Hematopoietic multipotent progenitor cell (in vitro differentiated cells): ENCODE measurements around the gene DBNL. TPM values are rescaled to one million over a fixed set of nuclear protein-coding genes. Genes with fewer than 3 reads are reported as not detected.

Experiments used
- DNase-seq, 3 donors: peaks; one replicate each; pipeline ENCODE4 v3.0.0-alpha.2; 2011 to 2015; ENCODE audit warnings: low read depth in 2 of 3, low spot score in 2 of 3
- total RNA-seq: library from RNA; depleted of rRNA; stranded (reverse); fragments of >200 nt; gene quantifications from one replicate; pipeline ENCODE4 v1.2.3, GENCODE V29; 2012

Gene DBNL
- total RNA-seq, 1 donor: 125 TPM

- DNase-seq: no peak
Measured at GRCh38 chr7:44060948-44061644, 16.6 kb downstream of the DBNL start.

DNA sequence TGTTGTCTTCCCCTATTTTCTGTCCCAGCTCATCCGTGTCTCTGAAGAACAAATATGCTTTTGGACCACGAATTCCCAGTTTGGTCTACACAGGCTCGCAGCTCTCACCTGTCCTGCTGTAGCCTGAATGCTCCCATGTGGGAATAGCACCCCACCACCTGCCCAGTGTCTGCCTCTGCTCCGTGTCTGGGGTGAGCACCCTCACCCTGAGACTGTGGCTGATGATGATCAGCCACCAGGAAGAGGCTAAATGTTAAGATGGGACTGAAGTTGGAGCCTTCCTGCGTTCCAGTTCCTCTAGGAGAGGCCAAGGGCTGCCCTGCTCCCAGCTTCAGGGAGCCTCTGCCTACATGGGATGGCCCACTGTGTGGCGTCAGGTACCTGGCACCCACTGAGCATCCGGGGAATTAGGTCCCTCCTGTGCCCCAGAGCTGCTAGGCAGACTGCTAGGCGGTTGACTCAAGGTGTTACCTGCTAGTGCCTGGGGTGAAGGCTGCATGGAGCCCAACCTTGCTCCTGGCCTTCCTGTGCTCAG lies 17.2 kb downstream of the DBNL start:
- no peak for DNase-seq

- no peak for DNase-seq
Measured at GRCh38 chr7:44062180-44062902, 17.8 kb downstream of the DBNL start.

DNA sequence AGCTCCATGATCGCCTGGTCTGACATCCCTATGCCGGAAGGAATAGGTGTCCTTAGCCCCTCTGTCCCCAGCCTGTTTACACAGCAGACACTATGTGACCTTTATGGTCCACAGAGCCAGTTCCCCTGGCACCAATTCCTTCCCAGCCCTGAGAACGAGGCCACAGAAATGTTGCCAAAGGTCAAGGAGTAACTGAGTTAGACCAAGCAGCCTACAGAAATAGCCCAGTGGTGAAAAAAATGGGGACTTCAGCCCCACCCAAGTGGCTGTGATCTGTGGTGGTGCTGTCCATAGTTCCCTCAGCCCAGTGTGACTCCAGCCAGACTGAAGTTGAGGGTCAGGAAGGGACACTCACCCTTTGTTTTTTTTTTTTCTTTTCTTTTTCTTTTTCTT lies 18.4 kb downstream of the DBNL start:
- DNase-seq: no peak

DNA sequence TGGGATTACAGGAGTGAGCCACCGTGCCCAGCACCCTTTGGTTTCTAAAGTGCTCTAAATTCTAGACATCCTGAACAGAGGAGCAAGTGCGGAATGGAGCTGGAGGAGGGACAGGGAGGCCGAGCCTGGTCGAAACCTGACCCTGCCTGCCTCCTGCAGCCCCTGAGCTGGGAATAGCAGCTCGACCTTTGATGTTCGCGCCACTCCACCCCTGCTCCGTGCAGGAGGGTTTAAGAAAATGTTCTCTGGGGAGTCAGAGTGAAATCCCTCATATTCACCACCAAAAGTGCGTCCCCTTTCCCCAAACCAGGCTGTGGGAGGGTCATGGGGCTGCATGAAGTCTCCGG lies 19.0 kb downstream of the DBNL start:
- DNase-seq: no peak

DNA sequence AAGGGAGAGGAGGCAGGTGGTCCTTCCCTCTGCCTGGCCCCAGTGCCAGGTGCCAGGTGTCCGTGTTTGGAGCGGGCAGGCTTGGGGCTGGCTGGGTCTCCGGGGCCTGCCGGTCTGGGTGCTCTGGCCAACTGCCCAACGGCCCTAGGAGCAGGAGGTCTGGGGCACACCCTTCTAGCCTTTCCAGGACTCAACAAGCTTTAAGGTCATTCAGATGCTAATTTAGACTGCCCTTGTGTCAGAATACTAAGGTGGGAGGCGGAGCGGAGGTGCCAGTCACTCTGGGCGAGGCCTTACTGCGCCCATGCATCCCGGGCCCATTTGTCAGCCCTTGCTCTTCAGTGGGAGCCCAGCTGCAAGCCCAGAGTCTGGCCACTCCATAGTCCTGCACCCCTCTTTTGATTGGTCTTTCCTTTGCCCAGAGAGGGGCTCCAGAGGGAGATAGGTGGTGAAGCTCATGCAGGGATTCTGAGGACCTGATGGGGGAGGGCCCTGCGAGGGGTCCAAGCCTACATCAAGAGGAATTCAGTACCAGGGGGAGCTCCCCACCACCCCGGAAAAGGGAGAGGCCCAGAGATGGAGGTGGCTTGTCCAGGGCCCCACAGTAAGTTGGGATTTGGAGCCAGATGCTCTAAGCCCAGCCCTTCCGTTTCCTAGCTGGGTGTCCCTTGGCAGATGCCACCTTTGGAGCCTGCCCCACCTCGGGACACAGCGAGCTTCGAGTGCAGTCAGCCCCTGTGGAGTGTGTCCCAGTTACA lies 19.6 kb downstream of the DBNL start:
- DNase-seq: no peak

DNA sequence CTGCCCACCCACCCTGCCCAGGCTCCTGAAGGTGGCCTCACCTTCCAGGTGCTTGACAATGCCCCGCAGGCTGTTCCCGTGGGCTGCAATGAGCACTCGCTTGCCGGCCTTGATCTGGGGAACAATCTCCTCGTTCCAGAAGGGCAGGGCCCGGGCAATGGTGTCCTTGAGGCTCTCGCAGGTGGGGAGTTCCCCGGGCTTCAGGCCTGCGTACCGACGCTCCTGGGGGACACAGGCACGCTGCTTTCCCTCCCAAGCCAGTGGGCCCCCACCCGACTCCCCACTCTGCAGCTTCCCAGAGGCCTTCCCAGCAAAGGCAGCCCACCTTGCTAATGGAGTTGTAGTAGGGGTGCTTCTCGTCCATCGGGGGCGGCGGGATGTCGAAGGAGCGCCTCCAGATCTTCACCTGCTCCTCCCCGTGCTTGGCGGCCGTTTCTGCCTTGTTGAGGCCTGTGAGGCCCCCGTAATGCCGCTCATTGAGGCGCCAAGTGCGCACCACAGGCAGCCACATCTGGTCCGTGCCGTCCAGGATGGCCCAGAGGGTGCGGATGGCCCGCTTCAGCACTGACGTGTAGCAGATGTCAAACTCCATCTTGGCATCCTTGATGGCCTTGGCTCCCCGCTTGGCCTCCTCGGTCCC lies 20.4 kb downstream of the DBNL start:
- no peak for DNase-seq

DNA sequence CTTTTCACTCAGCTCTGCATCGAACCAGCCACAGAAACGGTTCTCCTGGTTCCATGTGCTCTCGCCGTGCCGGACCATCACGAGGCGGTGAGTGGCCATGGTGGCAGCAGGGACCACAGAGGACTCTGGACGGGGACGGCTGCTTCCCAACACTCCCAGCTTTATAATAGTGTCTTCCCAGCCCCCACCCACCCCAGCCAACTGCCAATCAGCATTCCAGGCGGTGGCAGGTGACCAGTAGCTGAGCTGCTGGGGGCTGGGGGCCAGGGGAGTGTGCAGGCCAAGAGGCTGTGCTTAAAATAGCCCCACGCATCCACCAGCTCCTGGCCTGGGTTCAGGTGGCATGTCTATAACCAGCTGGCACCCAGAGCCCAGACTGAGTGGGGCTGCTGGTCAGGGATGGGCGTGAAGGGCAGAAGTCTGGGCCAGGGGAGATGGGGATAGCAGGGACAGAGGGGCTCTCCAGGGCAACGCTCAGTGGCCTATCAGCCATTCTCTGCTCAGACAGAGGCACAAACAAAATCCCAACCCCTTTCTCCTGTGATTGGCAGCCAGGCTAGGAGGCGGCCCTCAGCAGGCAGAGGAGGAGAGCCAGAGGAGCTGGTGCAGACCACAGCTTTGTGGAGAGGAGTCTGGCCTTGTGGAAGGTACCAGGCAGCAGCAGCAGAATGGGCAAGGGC lies 21.1 kb downstream of the DBNL start, which contains the start of gene PGAM2:
TSS of gene PGAM2 (minus strand) at position 137 of the 680 bp plus-strand sequence. CDS start at position 99, 38 bp downstream.
- peak in 1 of 3 donors; percentile 41 for DNase-seq

GRCh38 chr7:44066111-44066460 lies 21.6 kb downstream of the DBNL start:
- no peak for DNase-seq

GRCh38 chr7:44066494-44067063 lies 22.1 kb downstream of the DBNL start:
- no peak for DNase-seq

- no peak for DNase-seq
Measured at GRCh38 chr7:44067064-44067951, 22.8 kb downstream of the DBNL start.

DNA sequence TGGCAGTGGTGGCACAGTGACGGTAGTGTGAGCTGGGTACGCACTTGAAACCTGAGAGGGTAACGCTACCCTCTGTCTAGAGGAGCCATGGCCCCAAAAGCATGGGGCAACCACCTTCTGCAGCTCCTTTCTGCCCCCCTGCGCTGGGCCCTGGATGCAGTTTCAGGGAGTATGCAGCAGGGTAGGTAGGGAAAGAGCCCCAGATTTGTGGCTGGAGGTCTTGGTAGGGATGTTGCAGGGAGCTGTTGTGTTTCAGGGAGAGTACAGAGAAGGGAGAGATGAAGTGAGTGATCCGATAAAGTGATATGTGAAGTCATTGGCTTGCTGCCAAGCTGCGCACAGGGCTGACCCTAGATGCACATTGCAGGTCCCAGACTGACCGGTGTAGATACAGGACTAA lies 23.6 kb downstream of the DBNL start:
- DNase-seq: no peak

- no peak for DNase-seq
Measured at GRCh38 chr7:44071726-44072363, 27.3 kb downstream of the DBNL start.

GRCh38 chr7:44072364-44073231 lies 28.1 kb downstream of the DBNL start:
- DNase-seq: peak in 2 of 3 donors; percentile 68 to 76

GRCh38 chr7:44073664-44074348 lies 29.3 kb downstream of the DBNL start:
- peak in 2 of 3 donors; percentile 91 to 93 for DNase-seq

DNA sequence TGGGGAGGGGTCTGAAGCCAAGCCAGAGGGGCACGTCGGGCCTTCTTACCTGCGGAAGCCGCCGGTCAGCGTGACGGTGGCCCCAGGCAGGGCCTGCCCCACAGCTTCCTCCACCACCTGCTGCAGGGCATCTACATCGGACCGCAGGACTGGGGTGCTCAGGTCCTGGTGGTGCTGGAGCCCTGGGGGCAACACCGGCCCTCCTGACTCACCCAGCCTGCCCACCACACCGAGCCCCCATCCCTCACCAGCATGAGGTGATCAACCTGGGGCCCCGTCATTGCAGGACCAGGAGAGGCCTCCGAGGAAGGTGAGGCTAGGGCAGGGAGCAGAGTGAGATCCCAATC lies 29.8 kb downstream of the DBNL start:
- no peak for DNase-seq
